PFSK-1 (cell line): ENCODE results near the gene C1GALT1.

Experiments
- POLR2AphosphoS5 ChIP-seq: IDR thresholded peaks from 2 replicates; pipeline ENCODE4 v1.6.1; 2012; ENCODE audit warnings: low read depth, mild to moderate bottlenecking, control low read depth, low read length, moderate library complexity
- REST ChIP-seq, 2 experiments: IDR thresholded peaks; 2 replicates each; pipeline versions ENCODE4 v1.6.1 to v1.8.0; 2011 to 2012; ENCODE audit warnings: low read depth in 2 of 2, low read length in 2 of 2, control low read depth in 1 of 2, inconsistent platforms in 1 of 2, mild to moderate bottlenecking in 1 of 2, moderate library complexity in 1 of 2; ENCODE audit not compliant: insufficient read depth in 1 of 2

- no peak for TF ChIP-seq REST (IDR thresholded peaks at IDR 0.05; ENCODE audit: insufficient read depth in 1 of 2, low read depth in 2 of 2, low read length in 2 of 2)
- no peak for TF ChIP-seq POLR2AphosphoS5
Measured at GRCh38 chr7:7136466-7137381, 45.6 kb upstream of the C1GALT1 start.
